HepG2 (cell line): ENCODE measurements around the gene MYH10. TPM values are rescaled to one million over a fixed set of nuclear protein-coding genes. Genes with fewer than 3 reads are reported as not detected.

Source experiments
- BORCS8-MEF2B ChIP-seq: sonication (generic); formaldehyde crosslinking; IDR thresholded peaks from 2 replicates; pipeline ENCODE4 v1.8.0; 2022; ENCODE audit warnings: mild to moderate bottlenecking, missing genetic modification reagents
- CBX2 ChIP-seq, 2 experiments: fragments of 200-600 bp in 1 of 2; sonication (generic); formaldehyde crosslinking in 1 of 2; IDR thresholded peaks; 2 replicates each; pipeline versions ENCODE4 v1.7.0 to v1.8.1; 2018 to 2022; ENCODE audit warnings: low read depth in 2 of 2, low read length in 1 of 2, mild to moderate bottlenecking in 1 of 2, missing genetic modification reagents in 1 of 2
- FOXO1 ChIP-seq: sonication (generic); formaldehyde crosslinking; IDR thresholded peaks from 2 replicates; pipeline ENCODE4 v1.4.0; 2020; ENCODE audit warnings: missing genetic modification reagents
- FOXP4 ChIP-seq: sonication (generic); formaldehyde crosslinking; IDR thresholded peaks from 2 replicates; pipeline ENCODE4 v1.4.0; 2020; ENCODE audit warnings: missing genetic modification reagents
- HES4 ChIP-seq: sonication (generic); formaldehyde crosslinking; IDR thresholded peaks from 2 replicates; pipeline ENCODE4 v1.9.0; 2021; ENCODE audit warnings: mild to moderate bottlenecking, missing genetic modification reagents, borderline replicate concordance
- HHEX ChIP-seq: IDR thresholded peaks from 2 replicates; pipeline ENCODE4 v1.6.1; 2016; ENCODE audit warnings: control low read depth
- MATR3 ChIP-seq: sonication (generic); formaldehyde crosslinking; IDR thresholded peaks from 2 replicates; pipeline ENCODE4 v1.4.0; 2020; ENCODE audit warnings: missing genetic modification reagents
- MTA1 ChIP-seq: sonication (generic); formaldehyde crosslinking; IDR thresholded peaks from 2 replicates; pipeline ENCODE4 v1.4.0; 2020; ENCODE audit warnings: missing genetic modification reagents, mild to moderate bottlenecking, borderline replicate concordance
- NONO ChIP-seq, 2 experiments: fragments of 450-650 bp in 1 of 2; sonication (generic) in 1 of 2; formaldehyde crosslinking in 1 of 2; IDR thresholded peaks in 1 of 2; conservative IDR thresholded peaks in 1 of 2; 2 replicates each; pipeline versions ENCODE4 v1.6.1 to v1.8.0; 2017 to 2022; ENCODE audit warnings: mild to moderate bottlenecking in 1 of 2, missing genetic modification reagents in 1 of 2, moderate library complexity in 1 of 2
- PATZ1 ChIP-seq: sonication (generic); formaldehyde crosslinking; IDR thresholded peaks from 2 replicates; pipeline ENCODE4 v1.4.0; 2020; ENCODE audit warnings: missing genetic modification reagents
- POLR2AphosphoS5 ChIP-seq: IDR thresholded peaks from 2 replicates; pipeline ENCODE4 v1.6.1; 2012; ENCODE audit warnings: low read depth, low read length
- RXRB ChIP-seq: IDR thresholded peaks from 2 replicates; pipeline ENCODE4 v1.6.1; 2016; ENCODE audit warnings: borderline replicate concordance, missing genetic modification reagents, missing compliant biosample characterization
- SOX6 ChIP-seq, 2 experiments: fragments of 450-650 bp in 1 of 2; sonication (generic) in 1 of 2; formaldehyde crosslinking in 1 of 2; IDR thresholded peaks; 2 replicates each; pipeline versions ENCODE4 v1.4.0 to v1.6.1; 2017 to 2020; ENCODE audit warnings: antibody characterized with exemption in 1 of 2, mild to moderate bottlenecking in 1 of 2, missing genetic modification reagents in 1 of 2
- TEAD3 ChIP-seq: optimal IDR thresholded peaks from 2 replicates; pipeline ENCODE3; 2016; ENCODE audit warnings: borderline replicate concordance
- THAP8 ChIP-seq: sonication (generic); formaldehyde crosslinking; IDR thresholded peaks from 2 replicates; pipeline ENCODE4 v1.5.1; 2020; ENCODE audit warnings: missing genetic modification reagents, mild to moderate bottlenecking, borderline replicate concordance
- ZBTB3 ChIP-seq: sonication (generic); formaldehyde crosslinking; IDR thresholded peaks from 2 replicates; pipeline ENCODE4 v1.4.0; 2020; ENCODE audit warnings: low read depth, mild to moderate bottlenecking, moderate library complexity, missing genetic modification reagents, borderline replicate concordance
- ZBTB46 ChIP-seq: sonication (generic); formaldehyde crosslinking; IDR thresholded peaks from 2 replicates; pipeline ENCODE4 v1.4.0; 2020; ENCODE audit warnings: mild to moderate bottlenecking, missing genetic modification reagents, borderline replicate concordance
- ZNF232 ChIP-seq: sonication (generic); formaldehyde crosslinking; IDR thresholded peaks from 2 replicates; pipeline ENCODE4 v1.4.0; 2020; ENCODE audit warnings: missing genetic modification reagents, borderline replicate concordance
- ZNF354B ChIP-seq: sonication (generic); formaldehyde crosslinking; IDR thresholded peaks from 2 replicates; pipeline ENCODE4 v1.8.0; 2022; ENCODE audit warnings: mild to moderate bottlenecking, missing genetic modification reagents
- ZNF740 ChIP-seq: sonication (generic); formaldehyde crosslinking; IDR thresholded peaks from 2 replicates; pipeline ENCODE4 v1.4.0; 2020; ENCODE audit warnings: missing genetic modification reagents
- ZNF788 ChIP-seq: sonication (generic); formaldehyde crosslinking; IDR thresholded peaks from 2 replicates; pipeline ENCODE4 v1.5.0; 2020; ENCODE audit warnings: mild to moderate bottlenecking, missing genetic modification reagents, borderline replicate concordance
- ZNF878 ChIP-seq: sonication (generic); formaldehyde crosslinking; IDR thresholded peaks from 2 replicates; pipeline ENCODE4 v1.8.1; 2023; ENCODE audit warnings: mild to moderate bottlenecking, missing genetic modification reagents, moderate library complexity
- polyA plus RNA-seq, 8 experiments: library from polyadenylated mRNA; depleted of rRNA in 3 of 8; stranded (reverse) in 7 of 8; unstranded in 1 of 8; fragments of >200 nt; fragmentation: Illumina TruSeq in 4 of 8; extraction: Trizol in 4 of 8; gene quantifications; 2 replicates each; pipeline versions ENCODE4 v1.2.1 to v1.2.3, GENCODE V29; 2011 to 2016; ENCODE audit warnings: low read depth in 4 of 8, missing spikeins in 1 of 8, mixed read lengths in 1 of 8; ENCODE audit not compliant: insufficient read depth in 1 of 8
- total RNA-seq, 5 experiments: library from RNA; depleted of rRNA; stranded (reverse); fragments of >200 nt; fragmentation: Illumina TruSeq; extraction: Trizol; gene quantifications; 2 replicates each; pipeline ENCODE4 v1.2.3, GENCODE V29; 2016; ENCODE audit warnings: low read depth in 1 of 5

The MYH10 gene
- total and polyA plus RNA-seq, 2 of the 13 experiments (the other 11 are each of a cell fraction or from before 2014, with no cell fraction given), result 43.4 to 68.6 TPM

GRCh38 chr17:8630227-8630801, at the start of gene MYH10 (continued):
- TF ChIP-seq RXRB (CRISPR knock-in tag) (0 out of 2 replicates have a peak, but pooled peaks have one; percentile 36), NONO (IDR thresholded peaks at IDR 0.05) (no peak), NONO (CRISPR knock-in tag; conservative IDR thresholded peaks at IDR 0.05) (0 out of 2 replicates have a peak, but pooled peaks have one; percentile 27), MATR3 (CRISPR knock-in tag) (no peak), SOX6 (IDR thresholded peaks at IDR 0.05) (no peak), SOX6 (CRISPR knock-in tag; IDR thresholded peaks at IDR 0.05) (peak; percentile 7; the same call in 1 of the 2 replicates), CBX2 (IDR thresholded peaks at IDR 0.05; ENCODE audit: low read depth, low read length) (no peak), CBX2 (CRISPR knock-in tag; IDR thresholded peaks at IDR 0.05; ENCODE audit: low read depth) (no peak), ZNF354B (no peak), MTA1 (no peak), ZNF788 (CRISPR knock-in tag) (peak; percentile 46; the same call in 1 of the 2 replicates), BORCS8-MEF2B (CRISPR knock-in tag) (0 out of 2 replicates have a peak, but pooled peaks have one; percentile 23), FOXO1 (CRISPR knock-in tag) (peak; percentile 46; the same call in 1 of the 2 replicates), HES4 (CRISPR knock-in tag) (no peak), ZNF878 (CRISPR knock-in tag) (peak; percentile 32; the same call in 1 of the 2 replicates), POLR2AphosphoS5 (peak; percentile 71), PATZ1 (no peak; the same call in 1 of the 2 replicates), TEAD3 (CRISPR knock-in tag) (peak; percentile 7), HHEX (no peak), FOXP4 (CRISPR knock-in tag) (no peak), ZNF740 (CRISPR knock-in tag) (peak; percentile 35; the same call in 1 of the 2 replicates), ZBTB3 (CRISPR knock-in tag) (no peak), THAP8 (CRISPR knock-in tag) (no peak), ZBTB46 (CRISPR knock-in tag) (no peak), ZNF232 (CRISPR knock-in tag) (peak; percentile 31; the same call in 1 of the 2 replicates)
